A549 treated with RU486 at 1 μM for 4 hours (cell line): Measurements from ENCODE around the gene ZNF391. TPM values are rescaled to one million over a fixed set of nuclear protein-coding genes. Genes with fewer than 3 reads are reported as not detected.

ENCODE experiments used
- total RNA-seq: library from RNA; stranded (reverse); fragments of 200-300 nt; extraction: Qiagen RNA extraction; gene quantifications from 5 replicates; pipeline ENCODE4 v1.2.3, GENCODE V29; 2022; ENCODE audit warnings: low read depth

ZNF391 gene
- 0.17 to 0.38 TPM (median 0.27 TPM) in 5 replicates for total RNA-seq

DNA sequence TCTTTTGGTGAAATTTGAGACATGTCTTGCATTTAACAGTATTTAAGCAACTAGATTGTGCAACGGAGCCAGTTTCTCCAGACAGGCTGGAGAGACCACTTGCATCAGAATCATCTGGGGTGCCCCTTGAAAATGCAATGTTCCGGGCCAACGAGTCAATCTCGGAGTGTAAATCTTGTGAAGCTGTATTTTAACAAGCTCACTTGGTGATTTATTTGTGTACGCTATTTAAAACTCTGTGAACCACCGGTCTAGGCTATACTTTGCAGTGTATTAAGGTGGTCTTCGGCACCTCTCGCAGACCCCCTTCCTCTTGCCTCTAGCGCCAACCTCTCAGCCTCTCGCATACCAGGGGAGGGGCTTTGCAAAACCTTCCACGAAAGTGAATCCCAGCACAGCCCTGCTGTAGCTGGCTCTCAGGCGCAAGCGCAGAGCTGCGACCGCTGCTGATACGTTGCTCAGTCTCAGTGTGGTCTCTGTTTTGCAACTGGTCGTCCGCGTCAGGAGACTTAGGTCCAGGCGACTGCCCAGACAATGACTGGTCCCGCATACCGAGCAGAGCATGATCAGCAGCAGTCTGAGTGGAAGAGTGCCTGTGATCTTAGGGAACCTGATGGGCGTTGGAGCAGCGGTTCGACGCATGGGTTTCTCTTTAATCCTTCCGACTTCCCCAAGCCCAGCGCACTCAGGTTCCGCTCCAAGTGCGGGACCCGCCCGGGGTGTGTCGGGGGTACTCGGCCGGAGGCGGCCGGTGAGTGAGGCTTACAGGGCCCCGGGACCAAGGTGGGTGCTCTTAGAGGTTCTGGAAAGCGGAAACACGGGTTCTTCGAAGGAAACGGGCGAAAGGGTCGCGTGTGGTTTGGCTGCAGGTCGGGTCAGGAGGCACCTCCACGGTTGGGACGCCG, at the start of gene ZNF391:
ZNF391 (plus strand) TSS at position 467 of the 905 bp plus-strand sequence. CDS start 11,612 bp downstream, outside the sequence.

Other genes starting within 250 kb of the ZNF391 start
- gene PRSS16, start 141.1 kb upstream of the ZNF391 start, total RNA-seq, result 2.7 to 3.8 TPM (median 2.8 TPM) in 5 replicates
- not detected in 5 replicates for gene POM121L2, start 76.5 kb upstream of the ZNF391 start, total RNA-seq
- 2.2 to 3.0 TPM (median 2.8 TPM) in 5 replicates for gene ZNF184, start 84.3 kb downstream of the ZNF391 start, total RNA-seq